ENCODE results near the gene KRT37. TPM values are rescaled to one million over a fixed set of nuclear protein-coding genes. Genes with fewer than 3 reads are reported as not detected.
"Not testable (repeated sequence)": the region's sequence is repeated elsewhere in the genome, so short reads cannot be mapped to it uniquely, and the experiment has no call there.

The KRT37 gene
- polyA plus RNA-seq, 1 donor: not detected

DNA sequence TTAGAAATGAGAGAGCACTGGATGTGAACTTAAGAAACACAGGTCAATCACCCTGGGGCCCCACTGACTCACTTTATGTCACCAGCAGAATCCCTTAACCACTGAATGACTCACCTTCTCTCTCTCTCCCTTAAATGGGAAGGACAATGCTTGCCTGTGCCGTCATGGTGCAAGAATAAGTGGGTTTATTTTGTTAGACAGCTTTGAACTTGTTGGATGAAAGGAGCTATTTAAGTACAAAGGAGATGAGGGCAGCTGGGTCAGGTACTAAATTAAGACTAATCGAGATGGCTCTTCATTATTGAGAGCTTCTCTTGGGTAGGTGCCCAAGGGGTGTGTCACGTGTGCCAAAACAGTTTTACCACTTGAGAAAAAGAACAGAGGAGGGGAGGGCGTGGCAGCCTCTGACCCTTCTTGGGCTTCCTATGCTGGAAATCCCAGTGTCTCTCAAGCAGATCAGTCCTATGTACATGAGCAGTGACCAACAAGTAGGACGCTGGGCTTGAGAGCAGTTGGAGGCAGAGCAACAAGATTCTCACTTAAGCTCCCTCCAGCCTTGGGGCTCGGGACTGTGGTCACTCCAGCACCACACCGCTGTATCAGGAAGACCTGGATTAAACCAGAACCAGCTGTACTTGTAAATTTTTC is 20.2 kb downstream of the KRT37 start:
- DNase-seq: no peak

- no peak for DNase-seq
These were observed 20.9 kb downstream of the KRT37 start for GRCh38 chr17:41403404-41404023.

GRCh38 chr17:41402161-41402560 is 22.2 kb downstream of the KRT37 start:
- DNase-seq: no peak

GRCh38 chr17:41396996-41397660 is 27.3 kb downstream of the KRT37 start, which contains the start of gene KRT31:
Gene KRT31, minus strand, starts transcription at chr17:41397608. Its CDS starts 69 bp downstream, at chr17:41397539.
- DNase-seq: no peak

GRCh38 chr17:41396340-41396739 is 28.0 kb downstream of the KRT37 start:
- DNase-seq: no peak

DNA sequence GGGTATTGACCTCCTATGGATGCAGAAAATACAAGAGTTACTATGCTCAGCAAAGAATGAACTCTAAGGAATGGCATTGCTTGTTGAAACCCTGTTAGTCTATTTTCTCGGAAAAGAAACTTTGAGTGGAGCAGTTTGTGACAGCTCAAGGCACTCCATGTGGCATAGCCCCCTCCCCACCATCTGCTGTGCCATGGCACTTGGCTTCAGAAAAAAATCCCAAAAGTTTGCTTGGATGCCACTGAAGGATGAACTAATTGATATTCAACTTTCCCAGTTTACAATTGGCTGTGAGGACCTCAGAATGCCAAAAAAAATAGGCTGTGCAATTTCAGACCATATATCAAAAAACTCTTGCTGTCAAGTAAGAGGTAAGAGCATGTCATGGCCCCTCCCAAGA is 28.8 kb downstream of the KRT37 start:
- no peak for DNase-seq

GRCh38 chr17:41395044-41395443 is 29.3 kb downstream of the KRT37 start:
- DNase-seq: not testable (repeated sequence)

DNA sequence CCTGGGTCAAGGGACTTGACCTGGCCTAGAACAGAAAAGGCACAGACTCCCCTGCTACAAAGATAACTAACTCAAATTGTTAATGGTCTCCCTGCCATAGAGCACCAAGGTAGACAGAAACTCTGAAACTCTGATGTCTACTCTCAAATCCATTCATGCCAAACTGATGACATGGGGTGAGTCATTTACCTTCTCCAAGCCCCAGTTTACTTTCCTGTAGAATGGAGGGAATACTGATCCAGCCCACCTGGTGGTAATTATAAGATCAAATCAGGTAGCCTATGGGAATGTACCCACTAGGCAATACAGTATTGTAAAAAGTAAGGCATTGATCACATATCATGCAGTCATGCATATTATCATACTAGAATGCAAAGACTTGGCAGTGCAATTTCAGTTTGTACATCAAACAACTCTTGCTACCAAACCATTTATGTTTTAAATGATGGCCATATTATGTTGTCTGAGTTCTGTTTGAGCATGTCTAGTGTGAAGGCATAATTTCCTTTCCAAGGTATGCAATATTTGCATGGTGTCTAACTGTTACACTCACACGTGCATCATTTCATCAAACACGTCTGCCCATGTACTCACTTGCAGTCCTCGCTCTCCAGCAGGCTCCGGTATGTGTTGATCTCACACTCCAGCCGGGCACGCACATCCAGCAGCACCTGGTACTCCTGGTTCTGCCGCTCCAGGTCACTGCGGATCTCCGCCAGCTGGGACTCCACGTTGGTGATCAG is 30.0 kb downstream of the KRT37 start:
- no peak for DNase-seq

- DNase-seq: no peak
These were observed 30.6 kb downstream of the KRT37 start for GRCh38 chr17:41393826-41394225.

DNA sequence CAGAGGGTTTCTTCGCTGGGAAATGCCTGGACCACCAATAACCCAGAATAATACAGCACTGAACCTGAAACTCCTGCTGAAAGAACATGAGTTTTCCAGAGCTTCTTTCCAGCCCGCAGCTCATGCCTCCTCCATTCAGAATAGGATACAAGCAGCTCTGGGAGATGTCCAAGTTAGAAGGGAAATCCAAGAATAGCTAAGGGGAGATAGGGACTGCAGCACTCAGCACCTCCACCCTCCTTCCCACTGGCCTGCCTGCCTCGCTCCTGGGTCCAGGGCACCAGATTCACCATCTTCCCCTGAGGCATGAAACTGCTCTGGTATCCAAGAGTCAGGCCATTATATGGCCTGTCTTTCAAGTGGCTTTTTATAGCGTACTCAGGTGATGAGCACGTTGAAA is 31.1 kb downstream of the KRT37 start:
- DNase-seq: no peak

DNA sequence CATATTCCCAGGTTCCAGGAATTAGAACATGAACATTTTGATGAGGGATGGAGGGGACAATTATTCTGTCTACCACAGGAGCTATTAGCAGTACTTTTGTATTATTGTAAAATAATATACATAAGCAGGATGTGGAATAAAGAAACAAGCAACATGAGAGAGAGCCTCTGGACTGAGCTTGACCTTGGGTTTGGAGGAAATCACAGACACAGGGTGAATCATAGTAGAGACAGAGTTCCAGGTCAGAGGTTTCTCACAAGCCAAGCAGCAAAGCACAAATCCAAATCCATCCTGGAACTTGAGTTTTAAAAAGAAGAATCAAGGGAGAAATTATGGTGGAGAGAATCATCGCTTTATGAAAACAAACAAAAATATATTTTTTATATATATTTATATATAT is 32.1 kb downstream of the KRT37 start:
- no peak for DNase-seq

- no peak for DNase-seq
These were observed 32.9 kb downstream of the KRT37 start for GRCh38 chr17:41391535-41391934.

- peak; percentile 14 for DNase-seq
These were observed 33.9 kb downstream of the KRT37 start for GRCh38 chr17:41390411-41390938.

GRCh38 chr17:41387670-41388069 is 36.7 kb downstream of the KRT37 start:
- no peak for DNase-seq

DNA sequence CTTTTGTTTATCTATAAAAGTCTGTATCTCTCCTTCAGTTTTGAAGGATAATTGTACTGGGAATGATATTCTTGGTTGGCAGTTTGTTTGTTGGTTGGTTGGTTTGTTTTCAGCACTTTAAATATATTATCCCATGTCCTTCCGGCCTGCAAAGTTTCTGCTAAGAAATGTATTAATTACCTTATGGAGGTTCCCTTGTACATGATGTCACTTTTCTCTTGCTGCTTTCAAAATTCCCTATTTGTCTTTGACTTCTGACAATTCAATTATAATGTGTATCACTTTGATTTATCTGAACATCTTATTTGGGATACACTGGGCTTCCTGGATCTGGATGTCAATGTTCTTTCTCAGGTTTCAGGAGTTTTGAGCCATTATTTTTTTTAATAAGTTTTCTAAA is 38.2 kb downstream of the KRT37 start:
- no peak for DNase-seq

DNA sequence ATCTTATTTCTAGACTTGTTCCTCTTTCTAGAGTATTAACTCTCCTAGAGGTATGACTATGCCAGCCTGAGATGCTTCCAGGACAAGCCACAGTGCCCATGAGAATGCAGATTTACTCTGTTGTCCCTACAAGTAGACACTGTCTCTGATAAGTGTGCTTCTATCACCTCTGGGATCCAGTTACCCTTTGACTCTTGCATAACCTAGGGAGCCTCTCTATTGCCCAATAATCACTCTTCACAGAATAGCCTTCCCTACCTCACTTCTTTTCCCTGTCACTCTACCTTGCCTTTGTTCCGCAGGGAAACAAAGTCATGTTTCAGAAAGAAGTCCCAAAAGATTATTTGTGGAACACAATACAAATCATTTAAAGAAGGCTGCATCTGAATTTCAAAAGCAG is 40.7 kb downstream of the KRT37 start:
- DNase-seq: no peak

GRCh38 chr17:41382394-41382793 is 42.0 kb downstream of the KRT37 start:
- no peak for DNase-seq

DNA sequence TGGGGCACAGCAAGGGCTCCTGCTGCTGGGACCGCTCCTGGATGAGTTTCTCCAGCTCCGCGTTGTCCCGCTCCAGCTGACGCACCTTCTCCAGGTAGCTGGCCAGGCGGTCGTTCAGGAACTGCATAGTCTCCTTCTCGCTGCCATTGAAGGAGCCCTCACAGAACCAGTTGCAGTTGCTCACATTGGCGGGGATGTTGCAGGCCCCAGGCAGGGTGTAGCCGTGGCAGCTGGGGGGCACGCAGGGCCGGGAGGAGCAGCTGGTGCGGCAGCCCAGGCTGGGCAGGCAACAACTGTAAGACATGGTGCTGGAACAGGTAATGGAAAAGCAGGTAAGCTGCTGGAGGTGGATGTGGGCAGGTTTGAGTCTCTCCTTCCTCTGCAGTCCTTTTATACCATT is 42.4 kb downstream of the KRT37 start, which contains the start of gene KRT34:
KRT34 (minus strand) TSS at position 364 of the 400 bp plus-strand sequence; CDS start at position 304, 60 bp downstream.
- not testable (repeated sequence) for DNase-seq

DNA sequence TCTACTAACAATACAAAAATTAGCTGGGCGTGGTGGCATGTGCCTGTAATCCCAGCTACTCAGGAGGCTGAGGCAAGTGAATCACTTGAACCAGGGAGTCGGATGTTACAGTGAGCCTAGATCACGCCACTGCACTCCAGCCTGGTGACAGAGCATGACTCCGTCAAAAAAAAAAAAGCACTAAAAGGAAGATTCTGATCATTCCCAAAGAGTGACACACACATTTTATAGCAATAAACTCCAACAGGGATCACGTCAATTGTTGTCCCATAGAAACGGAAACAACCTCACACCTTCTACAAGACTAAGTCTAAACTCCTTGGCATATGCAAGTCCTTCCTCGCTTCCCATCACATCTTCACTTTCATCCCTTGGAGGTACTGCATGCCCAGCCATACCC is 44.3 kb downstream of the KRT37 start:
- not testable (repeated sequence) for DNase-seq

GRCh38 chr17:41377546-41377945 is 46.8 kb downstream of the KRT37 start:
- DNase-seq: peak; percentile 7

Data from left kidney (tissue), 2 donors.